ENCODE data around the gene NUP93.

The NUP93 gene

DNA sequence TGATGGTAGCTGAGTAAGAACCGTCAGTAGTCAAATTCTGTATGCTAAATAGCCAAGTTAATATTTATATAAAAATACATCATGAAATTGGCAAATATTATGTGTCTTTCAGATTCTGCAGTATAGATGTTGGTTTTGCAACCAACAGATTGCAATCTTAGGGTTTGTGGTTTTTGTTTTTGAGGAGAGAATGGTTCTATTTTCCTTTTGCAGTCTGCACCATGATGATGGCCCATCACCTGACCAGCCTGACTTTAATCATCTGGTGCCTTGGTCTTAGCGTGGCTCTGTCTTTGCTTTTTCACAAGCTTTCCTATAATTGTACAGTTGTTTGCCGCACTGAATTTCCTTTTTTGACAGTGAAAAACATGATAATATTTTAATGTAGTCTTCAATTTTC, 50.7 kb downstream of the NUP93 start:
- no peak for DNase-seq (ENCODE audit: extremely low read depth, low read depth)
- TF ChIP-seq, protein P1, sequence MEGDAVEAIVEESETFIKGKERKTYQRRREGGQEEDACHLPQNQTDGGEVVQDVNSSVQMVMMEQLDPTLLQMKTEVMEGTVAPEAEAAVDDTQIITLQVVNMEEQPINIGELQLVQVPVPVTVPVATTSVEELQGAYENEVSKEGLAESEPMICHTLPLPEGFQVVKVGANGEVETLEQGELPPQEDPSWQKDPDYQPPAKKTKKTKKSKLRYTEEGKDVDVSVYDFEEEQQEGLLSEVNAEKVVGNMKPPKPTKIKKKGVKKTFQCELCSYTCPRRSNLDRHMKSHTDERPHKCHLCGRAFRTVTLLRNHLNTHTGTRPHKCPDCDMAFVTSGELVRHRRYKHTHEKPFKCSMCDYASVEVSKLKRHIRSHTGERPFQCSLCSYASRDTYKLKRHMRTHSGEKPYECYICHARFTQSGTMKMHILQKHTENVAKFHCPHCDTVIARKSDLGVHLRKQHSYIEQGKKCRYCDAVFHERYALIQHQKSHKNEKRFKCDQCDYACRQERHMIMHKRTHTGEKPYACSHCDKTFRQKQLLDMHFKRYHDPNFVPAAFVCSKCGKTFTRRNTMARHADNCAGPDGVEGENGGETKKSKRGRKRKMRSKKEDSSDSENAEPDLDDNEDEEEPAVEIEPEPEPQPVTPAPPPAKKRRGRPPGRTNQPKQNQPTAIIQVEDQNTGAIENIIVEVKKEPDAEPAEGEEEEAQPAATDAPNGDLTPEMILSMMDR (IDR thresholded peaks at IDR 0.05; ENCODE audit: low read depth, low read length): no peak

DNA sequence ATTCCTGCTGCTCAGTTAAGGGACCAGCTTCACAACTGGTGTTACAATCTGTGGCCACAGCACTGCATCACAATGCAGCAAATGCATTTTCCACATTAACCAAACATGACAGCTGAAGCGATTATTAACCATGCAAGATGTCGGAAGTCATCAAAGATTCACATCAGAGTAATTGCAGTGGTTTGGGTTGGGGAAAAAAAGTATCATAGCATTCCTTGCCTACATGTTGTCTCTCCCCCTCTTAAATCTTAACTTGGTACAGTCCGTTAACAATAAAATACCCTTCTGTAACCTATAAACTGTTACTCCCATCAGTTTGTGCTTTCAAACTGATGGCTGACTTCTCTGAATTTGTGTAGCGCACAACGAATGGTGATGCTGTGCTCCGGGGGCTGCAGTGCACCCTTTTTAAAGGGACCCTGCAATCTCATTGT, 51.6 kb downstream of the NUP93 start:
- no peak for DNase-seq (ENCODE audit: extremely low read depth, low read depth)
- TF ChIP-seq, protein P1 (IDR thresholded peaks at IDR 0.05; ENCODE audit: low read depth, low read length): no peak

DNA sequence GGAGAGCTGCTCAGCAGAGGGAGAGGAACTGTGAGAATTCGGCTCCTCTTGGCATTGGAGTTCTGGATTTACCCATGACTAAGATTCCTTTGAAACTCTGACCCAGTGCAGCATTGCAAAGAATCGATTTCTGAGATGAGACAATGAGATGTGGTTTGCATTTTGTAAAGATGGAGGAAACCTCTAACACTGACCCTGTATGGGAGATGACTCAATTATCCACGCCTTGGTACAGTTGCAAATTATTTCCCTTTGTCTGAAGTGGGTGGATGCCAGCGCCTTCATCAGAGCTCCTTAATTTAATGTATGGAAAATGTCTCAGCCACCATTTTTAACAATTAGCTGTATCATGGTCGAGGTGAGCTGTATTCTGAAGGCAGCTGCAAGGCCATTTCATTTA, 53.4 kb downstream of the NUP93 start:
- no peak for DNase-seq (ENCODE audit: extremely low read depth, low read depth)
- TF ChIP-seq, protein P1 (IDR thresholded peaks at IDR 0.05; ENCODE audit: low read depth, low read length): no peak

DNA sequence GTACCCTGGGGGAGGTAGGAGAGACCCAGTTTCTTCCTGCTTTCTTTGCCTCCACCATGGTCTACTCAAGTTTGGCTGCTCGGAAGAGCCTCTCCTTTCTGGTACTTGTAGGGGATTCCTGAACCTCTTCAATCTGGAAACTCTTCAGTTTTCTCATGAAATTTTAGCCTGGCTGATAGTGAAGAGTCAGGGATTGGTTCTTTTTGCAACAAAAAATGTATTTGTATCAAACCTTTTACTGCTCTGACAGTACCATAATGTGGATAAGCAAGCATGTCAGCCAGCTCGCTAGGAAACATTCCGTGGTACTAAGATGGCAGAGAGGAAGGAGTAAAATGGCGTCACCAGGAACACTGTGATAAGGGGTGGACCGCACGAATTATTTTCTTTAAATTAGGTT, 55.4 kb downstream of the NUP93 start:
- TF ChIP-seq, protein P1 (IDR thresholded peaks at IDR 0.05; ENCODE audit: low read depth, low read length): no peak

DNA sequence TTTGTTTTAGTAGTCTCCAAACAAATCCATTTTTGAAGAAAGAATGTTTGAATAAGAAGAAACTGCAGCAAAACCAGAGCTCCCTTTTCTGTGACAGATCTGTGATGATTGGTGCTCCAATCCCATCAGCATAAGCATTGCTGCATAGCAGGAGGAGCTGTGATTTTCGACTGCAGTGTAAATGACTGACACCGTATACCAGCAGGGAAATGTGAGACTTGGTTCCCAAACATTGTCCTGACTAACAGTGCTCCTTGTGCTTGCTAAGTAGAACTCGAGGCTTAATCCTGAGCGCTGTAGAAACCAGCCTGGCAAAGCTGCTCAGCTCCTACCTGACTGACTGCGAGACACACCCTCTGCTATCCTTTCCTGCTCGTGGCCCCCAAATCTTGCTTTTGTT, 57.2 kb downstream of the NUP93 start:
- TF ChIP-seq, protein P1 (IDR thresholded peaks at IDR 0.05; ENCODE audit: low read depth, low read length): no peak
- no peak for DNase-seq (ENCODE audit: extremely low read depth, low read depth)

More for the DNA sequence above, 55.4 kb downstream of the NUP93 start:
- DNase-seq (ENCODE audit: extremely low read depth, low read depth): no peak

DNA sequence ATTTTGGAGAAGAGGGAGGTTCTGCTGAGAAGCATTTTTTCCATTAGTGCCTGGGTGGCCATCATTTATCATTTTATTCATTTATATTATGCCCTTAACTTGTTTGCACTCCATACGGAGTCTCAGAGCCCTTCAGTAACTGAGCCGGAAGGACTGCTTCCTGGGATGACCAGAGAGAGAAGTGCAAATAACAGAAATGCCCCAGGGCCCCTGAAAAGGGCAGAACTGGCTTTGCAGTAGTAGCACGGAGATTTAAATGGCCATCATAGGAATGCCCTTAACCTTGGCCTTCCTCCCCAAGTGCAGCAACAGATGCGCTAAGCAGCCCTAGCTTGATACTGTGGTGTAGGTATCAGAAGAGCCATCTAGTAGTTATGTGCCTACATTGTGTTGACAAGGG, 58.5 kb downstream of the NUP93 start:
- TF ChIP-seq, protein P1 (IDR thresholded peaks at IDR 0.05; ENCODE audit: low read depth, low read length): no peak
- no peak for DNase-seq (ENCODE audit: extremely low read depth, low read depth)

DNA sequence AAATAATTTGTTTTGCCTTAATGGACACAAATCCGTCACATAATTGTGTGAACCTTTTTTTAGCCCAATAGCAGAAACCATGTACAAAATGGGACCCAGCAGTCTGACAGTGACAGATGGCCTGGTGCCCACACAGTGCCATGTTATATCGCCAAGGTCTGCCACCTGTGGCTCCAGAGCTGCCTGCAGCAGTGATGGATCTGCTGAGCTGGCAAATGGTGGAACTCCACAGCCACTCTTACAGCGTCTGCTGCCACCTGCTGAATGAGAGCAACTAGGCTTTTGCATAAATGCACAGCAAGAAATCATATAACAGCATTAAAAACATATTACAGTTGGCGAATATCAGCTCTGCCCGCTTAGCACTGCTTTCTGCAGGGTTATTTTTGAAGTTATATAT, 59.4 kb downstream of the NUP93 start:
- DNase-seq (ENCODE audit: extremely low read depth, low read depth): no peak
- TF ChIP-seq, protein P1 (IDR thresholded peaks at IDR 0.05; ENCODE audit: low read depth, low read length): peak; percentile 41

Data from AG09319 (cell line).